Stimulated activated CD8-positive, alpha-beta memory T cell treated with anti-CD3 and anti-CD28 coated beads, Interleukin-15, amount 100 ng/mL, for 24 hours (primary cell): ENCODE results near the gene BACH1.
A peak's percentile ranks its signal among the peaks of the same experiment; 100 is the strongest.
"Not testable (repeated sequence)": the region's sequence is repeated elsewhere in the genome, so short reads cannot be mapped to it uniquely, and the experiment has no call there.

Experiments used
- DNase-seq: peaks from one replicate; pipeline ENCODE4 v3.0.0-alpha.2; 2020; ENCODE audit warnings: low read depth

Gene BACH1

GRCh38 chr21:29298348-29299045 lies at the start of gene BACH1:
BACH1 (plus strand) TSS chr21:29298922; CDS start chr21:29321281, 22,359 bp downstream.
- peak; percentile 85 for DNase-seq

- not testable (repeated sequence) for DNase-seq
These were observed 49.4 kb upstream of the BACH1 start for GRCh38 chr21:29249289-29249688.

GRCh38 chr21:29250636-29251035 lies 48.1 kb upstream of the BACH1 start:
- no peak for DNase-seq

GRCh38 chr21:29253861-29254260 lies 44.9 kb upstream of the BACH1 start:
- not testable (repeated sequence) for DNase-seq

- no peak for DNase-seq
These were observed 44.2 kb upstream of the BACH1 start for GRCh38 chr21:29254550-29254949.

GRCh38 chr21:29256126-29256910 lies 42.4 kb upstream of the BACH1 start:
- DNase-seq = no peak

- no peak for DNase-seq
These were observed 41.0 kb upstream of the BACH1 start for GRCh38 chr21:29257701-29258100.

GRCh38 chr21:29258626-29259338 lies 39.9 kb upstream of the BACH1 start:
- no peak for DNase-seq

GRCh38 chr21:29260461-29260860 lies 38.3 kb upstream of the BACH1 start:
- no peak for DNase-seq

GRCh38 chr21:29261555-29262540 lies 36.9 kb upstream of the BACH1 start:
- no peak for DNase-seq

GRCh38 chr21:29264721-29265120 lies 34.0 kb upstream of the BACH1 start:
- no peak for DNase-seq

- no peak for DNase-seq
These were observed 32.8 kb upstream of the BACH1 start for GRCh38 chr21:29265690-29266479.

GRCh38 chr21:29267666-29268065 lies 31.1 kb upstream of the BACH1 start:
- DNase-seq = no peak

- no peak for DNase-seq
These were observed 26.8 kb upstream of the BACH1 start for GRCh38 chr21:29271927-29272333.

GRCh38 chr21:29277442-29277841 lies 21.3 kb upstream of the BACH1 start:
- DNase-seq = no peak

GRCh38 chr21:29279558-29279957 lies 19.2 kb upstream of the BACH1 start:
- no peak for DNase-seq

- not testable (repeated sequence) for DNase-seq
These were observed 16.9 kb upstream of the BACH1 start for GRCh38 chr21:29281801-29282200.

GRCh38 chr21:29287383-29287782 lies 11.3 kb upstream of the BACH1 start:
- no peak for DNase-seq

- no peak for DNase-seq
These were observed 10.5 kb upstream of the BACH1 start for GRCh38 chr21:29288239-29288638.

GRCh38 chr21:29289317-29289716 lies 9.4 kb upstream of the BACH1 start:
- DNase-seq = no peak

GRCh38 chr21:29290240-29290639 lies 8.5 kb upstream of the BACH1 start:
- no peak for DNase-seq
